HCT116 (cell line): ENCODE data around the gene ZNF155.

ENCODE experiments used
- CEBPB ChIP-seq: IDR thresholded peaks from 2 replicates; pipeline ENCODE4 v1.6.1; 2012; ENCODE audit warnings: low read depth
- CTCF ChIP-seq, 3 experiments: fragments of 200-600 bp in 1 of 3; sonication (generic) in 1 of 3; IDR thresholded peaks in 2 of 3; conservative IDR thresholded peaks in 1 of 3; 2 replicates each; pipeline ENCODE4 v1.5.1; 2012 to 2017; ENCODE audit warnings: low read depth in 2 of 3, low read length in 2 of 3, antibody characterized with exemption in 1 of 3, borderline replicate concordance in 1 of 3, control low read depth in 1 of 3, mild to moderate bottlenecking in 1 of 3, mixed read lengths in 1 of 3, mixed run types in 1 of 3, moderate library complexity in 1 of 3; ENCODE audit not compliant: insufficient read depth in 1 of 3
- EZH2 ChIP-seq: fragments of 200-600 bp; sonication (generic); IDR thresholded peaks from 2 replicates; pipeline ENCODE4 v1.6.1; 2017; ENCODE audit warnings: antibody characterized with exemption, mixed run types
- ZBTB33 ChIP-seq: IDR thresholded peaks from 2 replicates; pipeline ENCODE4 v1.6.1; 2011; ENCODE audit warnings: mild to moderate bottlenecking, low read length, moderate library complexity; ENCODE audit not compliant: insufficient replicate concordance; ENCODE audit errors: extremely low read depth

- TF ChIP-seq ZBTB33 (no peak), CTCF (IDR thresholded peaks at IDR 0.05 in 2 of 3, conservative IDR thresholded peaks at IDR 0.05 in 1 of 3; ENCODE audit: borderline replicate concordance in 1 of 3, insufficient read depth in 1 of 3, low read depth in 2 of 3, low read length in 2 of 3) (no peak), CEBPB (no peak), EZH2 (no peak)
These were observed 27.2 kb upstream of the ZNF155 start for GRCh38 chr19:43956827-43957226.
